ENCODE results near the gene DDC.

The DDC gene

GRCh38 chr7:50474382-50475160 is 90.6 kb downstream of the DDC start:
- 0 out of 2 replicates have a peak overlapping the region, but pooled peaks have one; percentile 0 for H3K27ac ChIP-seq
- no peak overlapping the region for H3K4me2 ChIP-seq
- no peak for TF ChIP-seq Cebpa-rat (IDR thresholded peaks at IDR 0.05)
- no peaks in the 10 kb centered on the region for H4K20me1 ChIP-seq
- H3K36me3 ChIP-seq = no peaks in the 10 kb centered on the region
- H3K27me3 ChIP-seq = no peaks in the 10 kb centered on the region
- no peak overlapping the region for H3K4me3 ChIP-seq
- no peaks in the 10 kb centered on the region for H3K9me3 ChIP-seq
- peaks cover 28% of the 10 kb centered on the region for H3K4me1 ChIP-seq
- no peak overlapping the region for H3K9ac ChIP-seq

DNA sequence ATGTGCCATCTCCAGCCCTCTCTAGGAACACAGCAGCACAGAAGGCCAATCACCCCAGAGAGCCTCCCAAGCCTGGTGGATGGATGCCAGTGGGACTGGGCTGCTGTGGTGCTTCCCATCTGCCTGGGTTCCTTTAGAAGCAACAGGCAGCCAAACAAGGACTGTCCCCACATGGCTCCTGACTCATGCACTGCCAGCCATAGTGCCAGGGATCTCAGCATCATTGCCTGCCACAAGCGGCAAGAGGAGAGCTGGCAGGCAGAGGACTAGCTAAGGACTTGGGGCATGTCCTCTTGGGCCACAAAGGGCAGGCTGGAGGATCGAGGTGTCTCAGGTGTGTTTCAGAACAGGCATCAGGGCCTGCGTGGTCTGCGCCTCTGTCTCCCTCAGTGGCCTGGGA is 91.7 kb downstream of the DDC start:
- Histone ChIP-seq H3K9me3 (no peaks in the 10 kb centered on the region), H3K4me1 (peaks cover 30% of the 10 kb centered on the region), H3K4me3 (no peak overlapping the region), H3K9ac (no peak overlapping the region), H3K4me2 (no peak overlapping the region), H3K27me3 (no peaks in the 10 kb centered on the region), H3K36me3 (no peaks in the 10 kb centered on the region), H3K27ac (no peak overlapping the region), H4K20me1 (no peaks in the 10 kb centered on the region)
- no peak for TF ChIP-seq Cebpa-rat (IDR thresholded peaks at IDR 0.05)

GRCh38 chr7:50472427-50472826 is 92.8 kb downstream of the DDC start:
- Histone ChIP-seq H3K27ac (no peak overlapping the region), H4K20me1 (no peaks in the 10 kb centered on the region), H3K9ac (no peak overlapping the region), H3K9me3 (no peaks in the 10 kb centered on the region), H3K36me3 (no peaks in the 10 kb centered on the region), H3K4me1 (peaks cover 39% of the 10 kb centered on the region), H3K4me3 (no peak overlapping the region), H3K27me3 (no peaks in the 10 kb centered on the region), H3K4me2 (no peak overlapping the region)
- TF ChIP-seq Cebpa-rat (IDR thresholded peaks at IDR 0.05) = no peak

DNA sequence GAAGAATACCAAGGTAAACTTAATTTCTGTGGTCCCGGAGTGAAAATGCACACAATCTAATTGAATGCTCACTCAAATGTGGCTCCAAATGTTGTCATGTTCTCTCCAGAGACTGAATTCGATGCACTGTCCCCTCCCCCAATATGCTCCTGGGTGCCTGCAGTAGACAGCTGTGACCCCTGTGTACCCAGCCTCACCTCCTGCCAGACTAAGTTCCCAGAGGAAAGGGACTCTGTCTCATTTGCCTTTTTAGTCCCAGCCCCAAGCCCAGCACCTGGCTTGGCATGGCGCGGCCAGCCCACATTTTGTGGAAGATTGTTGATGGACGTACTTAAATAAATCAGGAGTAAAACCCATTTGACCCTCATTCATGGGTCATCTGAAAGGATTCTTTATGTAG is 93.2 kb downstream of the DDC start:
- no peak for TF ChIP-seq Cebpa-rat (IDR thresholded peaks at IDR 0.05)
- Histone ChIP-seq H4K20me1 (no peaks in the 10 kb centered on the region), H3K4me1 (peaks cover 39% of the 10 kb centered on the region), H3K27ac (no peak overlapping the region), H3K27me3 (no peaks in the 10 kb centered on the region), H3K4me2 (peak overlapping the region; percentile 82), H3K9me3 (no peaks in the 10 kb centered on the region), H3K36me3 (no peaks in the 10 kb centered on the region), H3K9ac (no peak overlapping the region), H3K4me3 (no peak overlapping the region)

GRCh38 chr7:50470250-50471163 is 94.7 kb downstream of the DDC start:
- Histone ChIP-seq H3K27me3 (no peaks in the 10 kb centered on the region), H3K36me3 (no peaks in the 10 kb centered on the region), H3K4me1 (peaks cover 39% of the 10 kb centered on the region), H3K4me2 (peak overlapping the region; percentile 82), H4K20me1 (no peaks in the 10 kb centered on the region), H3K9ac (no peak overlapping the region), H3K9me3 (no peaks in the 10 kb centered on the region), H3K4me3 (no peak overlapping the region), H3K27ac (peak overlapping the region; percentile 70)
- no peak for TF ChIP-seq Cebpa-rat (IDR thresholded peaks at IDR 0.05)

DNA sequence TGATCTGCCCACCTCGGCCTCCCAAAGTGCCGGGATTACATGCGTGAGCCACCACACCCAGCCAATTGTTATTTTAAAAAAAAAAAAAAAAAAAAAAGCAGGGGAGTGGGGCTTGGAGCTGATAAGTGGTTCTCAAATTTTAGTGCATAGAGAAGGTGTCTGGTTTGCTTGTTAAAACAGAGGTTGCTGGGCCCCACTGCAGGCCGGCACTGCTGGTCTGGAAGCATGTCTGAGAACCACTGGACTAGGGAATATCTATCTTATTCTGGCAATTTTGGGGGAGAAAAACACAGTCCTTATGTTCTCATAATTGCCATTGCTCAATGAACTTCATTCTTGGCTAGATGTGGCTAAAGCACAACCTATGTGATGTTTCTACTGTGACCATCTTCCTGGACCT is 96.0 kb downstream of the DDC start:
- no peak overlapping the region for H3K4me2 ChIP-seq
- TF ChIP-seq Cebpa-rat (IDR thresholded peaks at IDR 0.05) = no peak
- no peaks in the 10 kb centered on the region for H3K9me3 ChIP-seq
- no peak overlapping the region for H3K27ac ChIP-seq
- H4K20me1 ChIP-seq = no peaks in the 10 kb centered on the region
- H3K27me3 ChIP-seq = no peaks in the 10 kb centered on the region
- no peak overlapping the region for H3K9ac ChIP-seq
- H3K4me3 ChIP-seq = no peak overlapping the region
- H3K36me3 ChIP-seq = no peaks in the 10 kb centered on the region
- peaks cover 39% of the 10 kb centered on the region for H3K4me1 ChIP-seq

DNA sequence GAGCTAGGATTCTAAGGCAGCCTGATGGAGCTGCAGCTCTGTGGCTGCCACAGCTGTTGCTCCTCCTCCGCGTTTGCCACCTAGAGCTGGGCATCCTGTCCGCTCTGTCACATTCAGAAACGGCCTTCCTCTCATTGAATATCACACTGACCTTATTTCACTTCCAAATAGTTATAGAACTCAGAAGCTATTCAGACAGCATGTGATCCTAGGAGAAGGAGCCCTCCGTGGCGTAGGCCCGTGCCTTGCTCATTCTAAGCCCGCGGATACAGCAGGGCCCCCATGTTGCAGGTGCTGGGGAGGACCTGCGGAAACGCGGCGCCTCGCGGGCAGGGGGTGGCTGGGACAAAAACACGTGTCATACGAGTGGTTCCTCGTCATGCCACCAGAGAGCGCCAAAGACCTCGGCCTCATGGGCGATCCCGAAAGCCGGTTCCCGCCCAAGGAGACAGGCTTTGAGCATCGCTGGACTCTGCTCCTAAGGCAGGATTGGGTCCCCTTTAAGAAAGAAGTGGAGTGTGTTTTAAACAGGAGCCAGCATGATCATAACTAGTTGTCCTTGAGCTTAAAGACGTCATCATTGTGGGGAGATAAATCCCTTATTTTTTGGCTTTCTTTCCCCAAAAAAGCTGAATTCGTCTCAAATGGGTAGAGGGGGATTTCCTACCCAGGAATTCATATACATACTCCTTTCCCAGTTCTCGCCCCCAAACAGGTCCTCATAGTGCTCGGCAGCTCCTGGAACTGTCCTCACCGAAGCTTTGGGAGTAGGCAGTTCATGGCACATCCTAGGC is 97.2 kb downstream of the DDC start:
- no peaks in the 10 kb centered on the region for H3K36me3 ChIP-seq
- no peak overlapping the region for H3K9ac ChIP-seq

DNA sequence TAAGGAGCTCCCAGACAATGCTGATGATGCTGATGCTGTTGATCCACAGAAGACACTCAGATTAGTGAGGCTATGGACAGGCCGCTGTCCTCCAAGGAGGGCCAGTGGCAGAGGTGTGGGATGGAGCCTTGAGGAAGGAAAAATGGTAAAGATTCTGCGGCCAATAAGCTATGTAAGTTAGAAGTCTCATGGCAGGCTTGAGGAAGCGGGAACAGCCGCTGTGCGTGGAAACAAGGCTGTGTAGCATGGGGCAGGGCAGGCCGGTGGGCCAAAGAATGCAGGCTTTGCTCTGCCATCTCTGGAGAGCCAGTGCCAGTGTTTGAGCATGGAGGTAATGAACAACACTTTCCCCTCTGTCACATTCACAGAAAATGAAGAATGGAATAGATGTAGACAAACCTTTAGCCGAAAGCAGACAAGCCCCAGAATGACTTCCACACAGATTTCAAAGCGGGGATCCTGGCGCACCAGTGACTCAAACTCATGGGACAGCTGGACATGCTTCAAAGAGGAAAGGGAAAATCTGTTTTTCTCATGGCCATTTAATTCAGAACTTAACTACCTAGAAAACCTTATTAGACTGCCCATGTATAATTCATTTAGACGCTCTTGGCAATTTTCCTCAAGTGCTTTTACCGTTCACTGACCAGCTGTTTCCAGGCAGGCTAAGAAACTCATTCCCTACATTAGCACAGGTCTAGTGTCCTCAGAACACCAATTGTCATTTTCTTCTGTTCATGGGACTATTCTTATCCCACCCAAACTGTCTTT is 98.2 kb downstream of the DDC start:
- H3K4me1 ChIP-seq = peaks cover 35% of the 10 kb centered on the region
- H3K36me3 ChIP-seq = no peaks in the 10 kb centered on the region
- no peak overlapping the region for H3K9ac ChIP-seq
- H4K20me1 ChIP-seq = no peaks in the 10 kb centered on the region
- no peak for TF ChIP-seq Cebpa-rat (IDR thresholded peaks at IDR 0.05)
- no peak overlapping the region for H3K4me2 ChIP-seq
- H3K27me3 ChIP-seq = no peaks in the 10 kb centered on the region
- H3K4me3 ChIP-seq = no peak overlapping the region
- H3K9me3 ChIP-seq = no peaks in the 10 kb centered on the region
- H3K27ac ChIP-seq = no peak overlapping the region

More for the DNA sequence above, 97.2 kb downstream of the DDC start:
- TF ChIP-seq Cebpa-rat (IDR thresholded peaks at IDR 0.05) = no peak
- Histone ChIP-seq H3K4me2 (peak overlapping the region; percentile 66), H3K27me3 (no peaks in the 10 kb centered on the region), H3K27ac (no peak overlapping the region), H4K20me1 (no peaks in the 10 kb centered on the region), H3K4me1 (peaks cover 39% of the 10 kb centered on the region), H3K9me3 (no peaks in the 10 kb centered on the region), H3K4me3 (no peak overlapping the region)

DNA sequence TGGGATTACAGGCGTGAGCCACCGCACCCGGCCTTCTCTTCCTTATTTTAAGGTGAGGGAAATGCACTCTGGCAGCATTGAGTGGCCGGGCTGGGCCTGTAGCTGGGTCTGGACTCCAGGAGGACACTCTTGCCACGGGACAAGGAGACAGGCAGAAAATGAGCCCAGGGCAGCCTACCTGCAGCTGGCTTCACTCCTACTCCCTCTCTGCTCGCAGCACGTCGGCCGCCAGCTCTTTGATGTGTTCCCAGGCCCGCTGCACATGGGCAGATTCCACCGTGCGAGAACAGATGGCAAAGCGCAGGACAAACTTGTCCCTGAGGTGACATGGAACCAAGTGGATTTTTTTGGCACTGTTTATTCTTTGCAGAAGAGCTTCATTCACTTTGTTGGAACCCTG is 102.2 kb downstream of the DDC start:
- no peaks in the 10 kb centered on the region; the same call in 1 of the 2 replicates for H3K9me3 ChIP-seq
- no peak overlapping the region for H3K4me3 ChIP-seq
- H3K27ac ChIP-seq = no peak overlapping the region
- H3K9ac ChIP-seq = no peak overlapping the region
- TF ChIP-seq Cebpa-rat (IDR thresholded peaks at IDR 0.05) = no peak
- H3K4me2 ChIP-seq = no peak overlapping the region
- H4K20me1 ChIP-seq = no peaks in the 10 kb centered on the region
- H3K4me1 ChIP-seq = peaks cover 5% of the 10 kb centered on the region
- no peaks in the 10 kb centered on the region for H3K36me3 ChIP-seq
- no peaks in the 10 kb centered on the region for H3K27me3 ChIP-seq
